NCI-H510A (cell line): Measurements from ENCODE around the gene PARD3.

ENCODE experiments used
- DNase-seq: peaks from one replicate; lab custom pipeline; 2025; lab: John Stamatoyannopoulos, UW

Gene PARD3

DNA sequence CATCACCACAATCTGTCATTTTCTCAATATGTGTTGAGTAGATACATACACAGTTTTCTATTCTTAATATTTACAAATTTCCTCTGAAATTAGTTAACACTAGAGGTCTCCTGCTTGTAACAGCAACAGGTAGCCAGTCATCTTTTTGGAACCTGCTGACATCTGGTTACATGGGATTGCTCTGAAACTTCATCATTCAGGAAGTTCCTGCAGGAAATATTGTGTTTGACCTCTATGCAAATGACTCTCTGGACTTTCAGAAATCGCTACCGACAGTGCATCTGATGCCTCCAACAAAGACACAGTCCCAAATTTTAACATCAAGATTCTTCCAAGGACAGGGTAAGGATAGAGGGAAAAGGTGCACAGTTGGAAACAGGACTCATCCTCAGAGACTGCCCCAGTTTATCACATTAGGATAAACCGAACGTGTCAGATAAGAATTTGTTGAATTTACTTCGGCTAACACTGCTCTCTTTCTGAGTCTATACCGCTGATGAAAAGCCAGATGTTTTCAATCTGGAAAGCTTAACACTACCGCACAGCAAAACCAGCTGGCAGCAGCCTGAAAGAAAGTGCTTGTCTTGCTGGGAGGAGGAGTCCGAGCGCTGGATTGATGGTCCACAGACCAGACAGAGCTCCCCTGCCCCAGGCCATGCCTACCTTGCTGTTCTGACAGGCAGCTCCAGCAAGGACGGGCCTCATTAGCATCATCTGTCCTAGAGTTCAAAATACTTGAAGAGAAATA lies 633.4 kb downstream of the PARD3 start:
- no peak for DNase-seq

GRCh38 chr10:34180749-34181148 lies 634.3 kb downstream of the PARD3 start:
- no peak for DNase-seq

DNA sequence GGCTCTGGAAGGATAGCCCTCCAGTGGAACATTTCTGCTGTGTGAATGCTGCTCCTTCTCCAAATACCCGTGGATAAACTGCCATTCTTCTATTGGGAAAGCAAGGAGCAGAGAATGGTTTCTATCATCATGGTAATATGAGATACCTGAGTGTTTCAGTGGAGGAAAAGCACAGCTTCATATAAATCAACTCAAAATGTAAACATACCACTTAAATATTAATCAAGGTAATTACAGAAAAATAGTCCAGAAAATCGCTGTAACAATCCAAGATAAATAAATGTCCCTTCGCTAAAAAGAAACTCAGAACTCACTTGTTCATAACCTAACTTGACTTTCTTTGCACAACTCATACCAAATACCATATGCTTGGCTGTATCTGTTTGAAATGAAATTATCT lies 635.8 kb downstream of the PARD3 start:
- no peak for DNase-seq

- no peak for DNase-seq
Measured at GRCh38 chr10:34178756-34179155, 636.3 kb downstream of the PARD3 start.

DNA sequence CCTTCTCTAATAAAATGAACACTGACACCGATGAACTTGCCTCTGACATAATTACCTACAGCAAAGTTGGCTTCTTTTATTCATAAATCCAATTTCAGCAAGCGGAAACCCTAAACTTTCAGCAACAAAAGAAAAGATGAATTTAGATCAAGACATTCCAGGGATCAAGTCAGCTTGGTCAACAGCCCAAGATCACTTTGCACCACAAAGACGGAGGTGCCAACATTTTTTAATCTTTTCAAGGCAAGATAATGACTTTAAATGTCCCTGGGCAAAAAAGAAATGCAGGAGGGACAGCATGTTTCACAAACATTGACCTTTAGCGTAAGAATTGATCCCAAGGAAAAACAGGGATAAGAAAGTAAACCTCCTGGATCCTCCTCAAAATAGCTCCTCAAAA lies 636.9 kb downstream of the PARD3 start:
- no peak for DNase-seq

- DNase-seq, result no peak
Measured at GRCh38 chr10:34177445-34177844, 637.7 kb downstream of the PARD3 start.

DNA sequence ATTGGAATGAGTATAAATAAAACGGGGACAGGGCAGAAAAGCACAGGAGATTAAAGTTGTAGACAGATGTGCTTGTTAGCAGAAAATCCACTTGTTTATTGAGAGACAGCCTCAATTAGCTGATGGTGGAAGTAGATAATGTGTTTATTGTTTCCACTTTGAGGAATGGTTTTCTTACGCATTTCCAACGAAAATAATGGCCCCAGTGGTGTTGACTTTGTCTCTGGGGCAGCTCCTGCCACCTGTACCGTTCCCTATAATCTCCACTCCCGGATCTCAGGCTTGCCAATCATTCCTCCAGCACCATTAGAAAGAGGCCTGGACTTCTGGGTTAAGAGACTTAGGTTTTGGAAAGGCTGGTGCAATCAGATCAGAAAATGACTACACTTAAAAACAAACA lies 638.7 kb downstream of the PARD3 start:
- no peak for DNase-seq

GRCh38 chr10:34175121-34175520 lies 640.0 kb downstream of the PARD3 start:
- DNase-seq, result no peak

- no peak for DNase-seq
Measured at GRCh38 chr10:34172936-34173533, 642.1 kb downstream of the PARD3 start.

- DNase-seq, result no peak
Measured at GRCh38 chr10:34171957-34172527, 643.1 kb downstream of the PARD3 start.

DNA sequence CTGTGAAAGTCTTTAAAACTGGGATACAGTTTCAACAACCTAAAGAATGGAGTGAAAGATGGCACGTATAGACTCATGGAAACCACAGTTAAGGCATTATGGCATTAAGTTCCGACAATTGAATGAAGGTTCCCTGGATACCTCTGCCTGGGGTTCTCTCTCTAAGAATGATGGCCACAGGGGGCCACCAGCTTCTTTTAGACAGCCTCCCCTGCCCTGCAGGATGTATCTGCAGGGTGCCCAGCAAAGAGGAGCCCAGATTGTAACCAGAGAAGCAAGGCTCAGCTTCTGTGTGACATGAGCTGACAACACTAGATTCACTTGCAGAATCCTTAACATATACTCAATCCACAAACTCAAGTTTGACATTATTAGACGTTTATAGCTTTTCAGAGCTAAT lies 645.4 kb downstream of the PARD3 start:
- no peak for DNase-seq

DNA sequence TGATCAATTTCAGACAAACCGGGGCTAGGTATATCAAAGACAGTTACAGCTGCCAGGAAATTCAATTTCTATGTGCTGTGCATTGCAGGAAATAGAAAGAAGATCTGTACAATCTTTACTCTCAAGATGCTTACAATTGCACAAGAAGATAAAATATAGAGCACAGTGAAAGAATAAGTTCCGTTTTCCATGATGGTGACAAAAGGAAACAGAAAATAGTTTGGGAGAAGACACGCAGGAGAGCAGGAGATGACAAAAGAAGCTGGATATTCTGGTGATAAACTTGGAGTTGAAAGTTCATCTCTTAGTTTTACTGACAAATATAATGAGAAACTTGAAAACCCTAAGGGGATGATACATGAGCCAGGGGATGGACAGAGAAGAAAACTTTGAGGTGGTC lies 646.0 kb downstream of the PARD3 start:
- no peak for DNase-seq

DNA sequence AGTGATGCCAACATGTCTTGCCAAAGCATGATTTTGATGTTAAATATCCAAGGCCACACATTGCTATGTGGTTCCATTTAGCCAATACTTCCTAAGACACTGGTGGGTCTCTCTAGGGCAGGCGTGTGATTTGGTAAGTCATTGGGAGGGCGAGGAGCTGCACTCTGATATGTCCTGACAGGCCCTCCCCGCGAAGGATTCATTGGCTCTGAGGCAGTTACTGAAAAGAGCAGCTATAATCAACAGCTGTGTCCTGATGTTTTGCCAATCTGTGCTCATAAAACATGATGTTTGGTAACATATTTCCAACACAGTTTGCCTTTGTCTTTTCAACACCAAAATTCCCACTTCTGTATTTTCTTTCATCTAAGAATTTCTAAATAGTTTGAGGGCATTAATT lies 646.7 kb downstream of the PARD3 start:
- no peak for DNase-seq

GRCh38 chr10:34166823-34167222 lies 648.3 kb downstream of the PARD3 start:
- DNase-seq, result no peak

DNA sequence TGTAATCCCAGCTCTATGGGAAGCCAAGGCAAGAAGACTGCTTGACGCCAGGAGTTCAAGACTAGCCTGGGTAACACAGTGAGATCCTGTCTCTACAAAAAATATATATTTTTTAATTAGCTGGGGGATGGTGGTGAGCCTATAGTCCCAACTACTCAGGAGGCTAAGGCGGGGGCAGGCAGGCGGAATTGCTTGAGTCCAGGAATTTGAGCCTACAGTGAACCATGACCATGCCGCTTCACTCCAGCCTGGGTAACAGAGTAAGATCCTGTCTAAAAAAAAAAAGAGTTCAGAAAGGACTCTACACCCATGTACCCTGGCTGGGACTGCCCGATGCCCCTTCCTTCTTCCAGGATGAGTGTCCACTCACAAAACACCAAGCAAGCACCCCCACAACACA lies 648.7 kb downstream of the PARD3 start:
- no peak for DNase-seq

GRCh38 chr10:34164029-34164428 lies 651.1 kb downstream of the PARD3 start:
- no peak for DNase-seq

DNA sequence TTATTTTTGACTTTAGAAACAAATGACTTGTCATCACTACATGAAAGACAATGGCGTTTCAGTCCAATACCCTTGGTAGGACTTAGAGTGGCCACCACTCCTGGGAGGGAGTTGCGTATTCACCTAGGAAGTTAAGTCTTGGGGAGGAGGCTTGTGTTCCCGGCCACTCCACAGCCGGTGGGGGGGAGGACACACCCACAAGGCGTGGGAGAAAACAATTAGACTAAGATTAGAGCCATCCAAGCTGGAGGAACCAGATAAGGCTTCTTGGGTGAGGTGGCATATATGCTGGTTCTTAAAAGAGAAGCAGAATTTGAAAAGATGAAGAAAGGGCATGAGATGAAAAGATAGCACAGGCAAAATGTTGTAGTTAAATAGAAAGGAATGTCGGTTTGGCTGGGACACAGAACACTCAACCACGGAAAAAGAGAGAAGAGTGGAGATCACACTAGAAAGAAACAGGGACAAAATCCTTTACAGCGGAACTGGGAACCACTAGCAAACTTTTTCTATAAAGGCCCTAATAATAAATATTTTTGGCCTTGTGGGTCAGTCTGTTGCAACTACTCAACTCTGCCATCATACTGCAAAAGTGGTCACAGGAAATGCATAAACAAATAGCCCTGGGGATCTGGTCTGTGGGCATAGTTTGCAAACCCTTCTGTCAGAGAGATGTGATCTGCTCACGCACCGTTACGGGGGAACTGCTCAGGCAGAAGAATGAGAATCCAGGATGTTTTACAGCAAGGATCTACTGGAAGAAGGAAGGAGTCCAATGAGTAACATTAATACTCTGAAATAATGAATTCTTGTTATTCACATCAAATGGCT lies 651.8 kb downstream of the PARD3 start:
- DNase-seq, result no peak

GRCh38 chr10:34161777-34162370 lies 653.2 kb downstream of the PARD3 start:
- no peak for DNase-seq

- no peak for DNase-seq
Measured at GRCh38 chr10:34160595-34160994, 654.5 kb downstream of the PARD3 start.

- no peak for DNase-seq
Measured at GRCh38 chr10:34157501-34157900, 657.6 kb downstream of the PARD3 start.

DNA sequence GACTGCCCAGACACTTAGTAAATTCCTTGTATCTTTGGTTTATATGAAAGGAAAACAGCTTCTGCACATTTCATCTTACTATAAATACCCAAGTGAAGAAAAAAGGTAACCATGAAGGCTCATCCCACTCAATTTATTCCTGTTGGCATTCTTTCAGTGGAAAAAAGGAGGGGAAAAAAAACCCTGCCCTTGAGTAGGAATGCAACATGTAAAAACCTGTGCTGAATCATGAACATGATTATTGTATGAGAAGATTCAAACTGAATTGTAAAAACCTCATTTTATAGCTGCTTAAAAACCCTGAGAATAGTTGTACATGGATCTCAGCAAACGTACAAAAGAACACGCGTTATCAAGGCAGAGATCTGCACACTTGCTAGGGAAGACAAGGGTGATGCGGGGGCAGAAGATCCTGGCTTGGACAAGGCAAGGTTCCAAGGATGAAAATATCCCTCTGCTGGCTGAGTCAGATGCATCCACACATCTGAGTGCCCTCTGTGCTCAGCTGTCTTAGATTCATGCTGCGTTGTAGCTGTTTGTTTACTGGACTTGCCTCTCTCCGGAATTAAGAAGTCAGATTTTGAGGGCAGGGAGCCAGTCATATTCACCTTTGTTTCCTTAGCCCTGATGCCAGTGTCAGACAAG lies 658.2 kb downstream of the PARD3 start:
- no peak for DNase-seq

DNA sequence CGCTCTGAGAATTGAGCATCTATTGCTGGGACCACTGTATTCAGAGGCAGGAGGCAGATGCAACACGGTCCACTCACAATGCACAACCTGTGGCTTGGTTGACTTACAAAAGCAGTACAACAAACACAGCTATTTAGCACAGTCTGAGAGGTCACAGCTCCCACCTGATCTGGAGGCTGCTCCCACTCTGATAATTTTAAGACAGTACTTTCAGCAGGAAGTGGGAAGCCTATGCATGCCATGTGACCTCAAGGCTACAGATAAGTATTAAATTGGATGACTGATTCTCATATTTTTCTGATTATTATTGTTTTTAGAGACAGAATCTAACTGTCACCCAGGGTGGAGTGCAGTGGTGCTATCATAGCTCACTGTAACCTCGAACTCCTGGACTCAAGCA lies 659.3 kb downstream of the PARD3 start:
- no peak for DNase-seq
